ENCODE measurements around the gene LCA5L. TPM values are rescaled to one million over a fixed set of nuclear protein-coding genes. Genes with fewer than 3 reads are reported as not detected.
"Not testable (repeated sequence)": the region's sequence is repeated elsewhere in the genome, so short reads cannot be mapped to it uniquely, and the experiment has no call there.

LCA5L gene
- total RNA-seq, 1 donor from 2014 or later: 0.92 TPM

DNA sequence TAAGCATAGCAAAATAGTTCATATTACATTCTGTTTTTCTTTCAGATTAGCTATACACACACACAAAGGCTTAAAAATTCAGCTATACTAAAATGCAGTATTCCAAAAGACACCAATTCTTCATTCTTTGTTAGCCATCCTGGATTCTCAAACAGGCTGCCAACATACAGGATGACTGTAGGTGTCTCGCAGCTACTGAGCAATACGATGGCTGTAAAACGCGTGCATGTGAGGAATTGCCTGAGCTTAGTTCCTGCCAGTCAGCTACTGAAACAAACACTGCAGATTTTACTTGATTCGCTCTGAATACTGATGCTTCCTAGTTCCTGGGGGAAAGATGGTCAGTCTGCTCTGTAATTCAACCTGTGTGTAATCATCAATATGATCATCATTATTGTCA lies 71.9 kb downstream of the LCA5L start:
- H3K4me3 Mint-ChIP-seq (ENCODE audit: unreplicated experiment): no peak overlapping the region
- no peaks in the 10 kb centered on the region for H3K9me3 Mint-ChIP-seq (ENCODE audit: low read depth)
- H3K27ac Mint-ChIP-seq (ENCODE audit: unreplicated experiment): no peak overlapping the region
- peak; percentile 72 for TF ChIP-seq CTCF (IDR thresholded peaks at IDR 0.05)
- H3K4me1 Mint-ChIP-seq (ENCODE audit: low read depth): no peaks in the 10 kb centered on the region
- no peaks in the 10 kb centered on the region for H3K36me3 Mint-ChIP-seq (ENCODE audit: low read depth)
- DNase-seq (ENCODE audit: low spot score): no peak
- peaks cover 2% of the 10 kb centered on the region for H3K27me3 Mint-ChIP-seq (ENCODE audit: low read depth)

DNA sequence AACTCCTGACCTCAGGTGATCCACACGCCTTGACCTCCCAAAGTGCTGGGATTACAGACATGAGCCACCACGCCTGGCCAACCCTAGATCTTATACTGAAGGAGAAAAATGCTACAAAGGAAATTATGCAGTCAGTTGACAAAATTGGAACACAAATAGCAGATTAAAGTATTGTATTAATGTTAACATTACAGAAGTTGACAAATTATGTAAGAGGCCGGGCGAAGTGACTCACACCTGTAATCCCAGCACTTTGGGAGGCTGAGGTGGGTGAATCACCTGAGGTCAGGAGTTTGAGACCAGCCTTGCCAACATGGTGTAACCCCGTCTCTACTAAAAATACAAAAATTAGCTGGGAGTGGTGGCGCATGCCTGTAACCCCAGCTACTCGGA lies 75.7 kb downstream of the LCA5L start:
- not testable (repeated sequence) for H3K27ac Mint-ChIP-seq (ENCODE audit: unreplicated experiment); DNase-seq (ENCODE audit: low spot score); H3K4me3 Mint-ChIP-seq (ENCODE audit: unreplicated experiment); H3K27me3 Mint-ChIP-seq (ENCODE audit: low read depth); H3K9me3 Mint-ChIP-seq (ENCODE audit: low read depth); H3K4me1 Mint-ChIP-seq (ENCODE audit: low read depth); H3K36me3 Mint-ChIP-seq (ENCODE audit: low read depth)

- Mint-ChIP-seq H3K27ac (ENCODE audit: unreplicated experiment) (no peak overlapping the region), H3K9me3 (ENCODE audit: low read depth) (peaks cover 6% of the 10 kb centered on the region), H3K27me3 (ENCODE audit: low read depth) (no peaks in the 10 kb centered on the region), H3K4me1 (ENCODE audit: low read depth) (peaks cover 20% of the 10 kb centered on the region), H3K36me3 (ENCODE audit: low read depth) (no peaks in the 10 kb centered on the region), H3K4me3 (ENCODE audit: unreplicated experiment) (no peak overlapping the region)
- TF ChIP-seq CTCF (IDR thresholded peaks at IDR 0.05): no peak
- no peak for DNase-seq (ENCODE audit: low spot score)
These were observed 77.8 kb downstream of the LCA5L start for GRCh38 chr21:39367783-39368182.

- peaks cover 6% of the 10 kb centered on the region for H3K9me3 Mint-ChIP-seq (ENCODE audit: low read depth)
These were observed 79.0 kb downstream of the LCA5L start for GRCh38 chr21:39366563-39366962.

DNA sequence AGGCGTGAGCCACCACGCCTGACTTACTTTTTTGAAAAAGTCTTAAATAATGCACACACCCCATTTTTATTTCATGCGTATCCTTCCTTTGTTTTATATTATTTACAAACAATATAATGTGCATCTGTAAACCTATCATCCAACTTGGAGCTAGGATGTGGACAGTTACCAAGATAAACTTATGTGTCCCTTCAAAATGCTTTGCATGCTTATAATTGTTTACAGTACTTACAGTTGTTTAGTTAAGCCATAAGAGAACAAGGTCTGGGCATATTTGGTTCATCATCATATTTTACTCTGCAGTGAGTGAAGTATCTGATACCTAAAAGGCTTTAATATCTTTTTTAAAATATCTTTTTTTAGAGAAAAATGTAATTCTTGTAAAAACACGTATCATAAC lies 80.6 kb downstream of the LCA5L start:
- peaks cover 20% of the 10 kb centered on the region for H3K4me1 Mint-ChIP-seq (ENCODE audit: low read depth)
- H3K27ac Mint-ChIP-seq (ENCODE audit: unreplicated experiment): no peak overlapping the region
- TF ChIP-seq CTCF (IDR thresholded peaks at IDR 0.05): no peak
- DNase-seq (ENCODE audit: low spot score): no peak
- H3K36me3 Mint-ChIP-seq (ENCODE audit: low read depth): no peaks in the 10 kb centered on the region
- no peak overlapping the region for H3K4me3 Mint-ChIP-seq (ENCODE audit: unreplicated experiment)
- no peaks in the 10 kb centered on the region for H3K27me3 Mint-ChIP-seq (ENCODE audit: low read depth)
- H3K9me3 Mint-ChIP-seq (ENCODE audit: low read depth): peaks cover 6% of the 10 kb centered on the region

More at GRCh38 chr21:39366563-39366962, 79.0 kb downstream of the LCA5L start:
- no peak for TF ChIP-seq CTCF (IDR thresholded peaks at IDR 0.05)
- H3K36me3 Mint-ChIP-seq (ENCODE audit: low read depth): no peaks in the 10 kb centered on the region
- H3K27ac Mint-ChIP-seq (ENCODE audit: unreplicated experiment): no peak overlapping the region
- H3K27me3 Mint-ChIP-seq (ENCODE audit: low read depth): no peaks in the 10 kb centered on the region
- no peak overlapping the region for H3K4me3 Mint-ChIP-seq (ENCODE audit: unreplicated experiment)
- DNase-seq (ENCODE audit: low spot score): no peak
- H3K4me1 Mint-ChIP-seq (ENCODE audit: low read depth): peaks cover 20% of the 10 kb centered on the region

Measured in chondrocyte (in vitro differentiated cells).